Measurements from ENCODE around the gene MAPRE3.
A peak's percentile ranks its signal among the peaks of the same experiment; 100 is the strongest.
"Not testable (repeated sequence)": the region's sequence is repeated elsewhere in the genome, so short reads cannot be mapped to it uniquely, and the experiment has no call there.

The MAPRE3 gene

GRCh38 chr2:26970244-26970927, at the start of gene MAPRE3:
Gene MAPRE3 (plus strand): TSS chr2:26970637. CDS start chr2:27022219, 51,582 bp downstream.
- DNase-seq (ENCODE audit: low read depth in 3 of 3): peak; percentile 62 to 70 (median 63)

DNA sequence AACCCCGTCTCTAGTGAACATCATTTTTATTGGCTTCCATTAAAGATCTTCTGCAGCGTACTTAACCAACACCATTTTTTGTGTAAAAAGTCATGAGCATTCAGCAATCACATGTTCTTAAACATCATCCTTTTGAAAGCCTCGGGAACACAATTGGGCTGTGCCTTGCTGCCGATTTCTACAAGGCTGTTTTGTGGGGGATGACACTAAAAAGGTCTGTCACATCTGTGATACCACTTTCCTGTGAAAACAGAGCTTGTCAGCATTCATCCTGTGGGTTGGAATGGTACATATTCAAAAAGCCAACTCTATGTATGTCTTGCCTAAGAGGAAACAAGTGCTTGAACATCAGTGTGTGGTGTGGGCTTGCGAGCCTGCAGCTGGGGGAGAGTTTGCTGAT, 49.1 kb upstream of the MAPRE3 start:
- DNase-seq (ENCODE audit: low read depth in 3 of 3): no peak

DNA sequence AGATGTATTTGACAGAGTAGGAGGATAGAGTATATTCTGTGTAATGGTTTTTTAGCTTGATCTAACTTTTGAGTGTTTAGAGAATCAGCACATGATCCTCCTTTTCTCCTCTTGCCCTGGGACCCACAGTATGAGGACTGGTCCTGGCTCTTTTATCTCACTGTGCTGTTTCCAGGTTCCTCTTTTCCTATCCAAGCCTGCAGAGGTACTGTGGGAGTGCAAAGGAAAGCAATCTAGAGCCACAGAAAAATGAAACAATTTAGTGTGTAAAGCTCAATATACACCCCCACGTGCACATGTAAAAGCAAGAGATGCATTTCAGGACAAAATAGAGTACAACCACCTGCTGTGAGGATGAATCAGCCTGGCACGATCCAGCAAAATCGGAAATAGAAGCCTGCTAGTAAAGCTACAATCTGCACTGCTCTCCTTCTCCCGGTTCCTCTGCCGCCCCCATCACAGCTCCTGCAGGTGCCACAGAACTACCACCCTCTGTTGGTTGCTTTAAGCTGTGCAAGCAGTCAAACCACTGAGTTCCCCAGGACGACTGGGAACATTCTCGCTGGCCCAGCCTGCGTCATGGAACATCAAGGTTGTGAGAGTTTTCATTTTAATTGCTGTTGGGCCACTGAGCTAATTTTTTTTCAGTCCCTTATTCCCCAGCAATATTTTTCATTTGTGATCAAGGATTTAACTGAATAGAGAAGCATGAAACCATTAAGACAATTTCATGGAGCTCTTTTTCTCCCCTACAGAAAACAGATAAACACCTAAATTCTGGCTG, 47.8 kb upstream of the MAPRE3 start:
- peak; percentile 3 to 8 (median 6) for DNase-seq (ENCODE audit: low read depth in 3 of 3)

DNA sequence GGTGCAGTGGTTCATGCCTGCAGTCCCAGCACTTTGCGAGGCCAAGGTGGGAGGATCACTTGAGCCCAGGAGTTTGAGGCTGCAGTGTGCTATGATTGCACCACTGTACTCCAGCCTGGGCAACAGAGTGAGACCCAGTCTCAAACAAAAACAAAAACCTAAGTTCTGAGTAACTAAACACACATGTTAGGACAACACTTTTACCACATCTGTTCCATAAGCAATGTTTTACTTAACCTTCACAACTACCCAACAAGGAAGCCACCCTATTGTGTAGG, 47.3 kb upstream of the MAPRE3 start:
- not testable (repeated sequence) for DNase-seq (ENCODE audit: low read depth in 3 of 3)

DNA sequence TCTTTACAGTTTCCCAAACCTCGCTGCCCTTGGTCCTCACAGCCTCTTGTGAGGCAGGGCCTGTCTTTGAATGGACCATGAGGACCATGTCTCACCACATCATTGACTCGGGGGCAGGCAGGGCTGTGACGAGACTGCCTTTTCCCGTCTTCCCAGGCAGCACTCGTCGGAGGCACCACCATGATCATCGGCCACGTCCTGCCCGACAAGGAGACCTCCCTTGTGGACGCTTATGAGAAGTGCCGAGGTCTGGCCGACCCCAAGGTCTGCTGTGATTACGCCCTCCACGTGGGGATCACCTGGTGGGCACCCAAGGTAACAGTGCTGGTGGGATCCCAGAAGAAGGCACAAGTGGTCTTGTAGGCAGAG, 45.7 kb upstream of the MAPRE3 start:
- no peak for DNase-seq (ENCODE audit: low read depth in 3 of 3)

DNA sequence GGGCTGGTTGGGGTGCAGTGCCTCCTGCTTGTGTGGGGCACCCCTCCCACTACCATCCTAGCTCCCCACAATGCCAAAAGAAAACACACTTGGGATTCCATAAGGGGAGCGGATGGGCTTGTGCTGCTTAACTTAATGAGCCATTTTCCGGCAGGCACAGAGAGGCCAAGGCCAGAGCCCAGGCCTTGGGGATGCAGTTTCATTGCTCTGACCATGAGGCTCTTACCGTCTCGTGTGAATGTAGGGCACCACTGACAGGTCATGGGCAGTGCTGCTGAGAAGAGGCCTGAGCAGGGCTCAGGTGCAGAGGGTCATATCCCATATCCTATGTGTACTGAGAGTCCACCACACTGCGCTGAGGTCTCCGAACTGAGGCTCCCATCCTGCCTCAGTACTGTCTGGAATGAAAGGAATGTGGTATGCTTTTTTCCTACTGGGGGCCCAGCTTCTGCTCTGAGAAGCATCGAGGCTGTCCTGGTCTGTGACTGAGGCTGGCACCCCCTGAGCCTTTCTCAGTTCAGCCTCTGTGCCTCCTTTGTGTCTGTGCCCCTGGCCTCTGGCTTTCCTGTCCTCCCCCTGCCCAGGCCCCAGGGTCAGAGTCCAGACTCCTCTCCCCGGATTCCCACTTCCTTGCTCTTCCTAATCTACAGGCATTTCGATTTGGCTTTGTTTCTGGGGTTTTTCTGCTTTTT, 45.2 kb upstream of the MAPRE3 start:
- DNase-seq (ENCODE audit: low read depth in 3 of 3): no peak

DNA sequence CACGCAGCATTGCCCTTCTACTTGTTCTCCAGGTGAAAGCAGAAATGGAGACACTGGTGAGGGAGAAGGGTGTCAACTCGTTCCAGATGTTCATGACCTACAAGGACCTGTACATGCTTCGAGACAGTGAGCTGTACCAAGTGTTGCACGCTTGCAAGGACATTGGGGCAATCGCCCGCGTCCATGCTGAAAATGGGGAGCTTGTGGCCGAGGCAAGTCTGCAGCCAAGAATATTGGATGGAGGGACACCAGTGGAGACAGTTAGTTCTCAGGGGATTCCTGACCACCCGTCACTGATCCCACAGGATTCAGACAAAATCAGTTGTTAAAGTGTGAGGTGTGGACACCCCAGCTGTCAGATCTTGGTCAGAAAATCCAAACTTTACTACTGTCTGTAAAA, 43.2 kb upstream of the MAPRE3 start:
- no peak for DNase-seq (ENCODE audit: low read depth in 3 of 3)

GRCh38 chr2:26932974-26933373, 37.5 kb upstream of the MAPRE3 start:
- no peak for DNase-seq (ENCODE audit: low read depth in 3 of 3)

GRCh38 chr2:26933431-26934334, 36.8 kb upstream of the MAPRE3 start:
- DNase-seq (ENCODE audit: low read depth in 3 of 3): no peak

GRCh38 chr2:26934335-26934724, 36.1 kb upstream of the MAPRE3 start:
- DNase-seq (ENCODE audit: low read depth in 3 of 3): no peak

DNA sequence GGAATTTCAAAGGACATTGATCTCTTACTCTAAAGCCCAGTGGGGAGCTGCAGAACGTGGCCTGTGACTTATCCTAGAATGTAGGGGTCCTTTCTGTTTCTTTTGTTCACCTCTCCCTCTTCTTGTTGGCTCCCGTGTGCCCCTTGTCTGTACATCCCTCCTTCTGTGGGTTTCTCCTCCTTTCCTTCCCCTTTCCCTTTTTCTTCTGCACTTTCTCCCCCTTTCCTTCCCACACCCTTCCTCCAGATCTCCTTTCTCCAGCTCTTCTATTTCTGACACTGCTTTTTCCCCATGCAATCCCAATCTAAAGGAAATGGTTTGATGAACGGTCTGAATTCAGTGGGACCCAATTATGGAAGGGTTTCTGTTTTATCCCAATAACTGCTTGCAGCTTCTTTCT, 35.5 kb upstream of the MAPRE3 start:
- DNase-seq (ENCODE audit: low read depth in 3 of 3): no peak

DNA sequence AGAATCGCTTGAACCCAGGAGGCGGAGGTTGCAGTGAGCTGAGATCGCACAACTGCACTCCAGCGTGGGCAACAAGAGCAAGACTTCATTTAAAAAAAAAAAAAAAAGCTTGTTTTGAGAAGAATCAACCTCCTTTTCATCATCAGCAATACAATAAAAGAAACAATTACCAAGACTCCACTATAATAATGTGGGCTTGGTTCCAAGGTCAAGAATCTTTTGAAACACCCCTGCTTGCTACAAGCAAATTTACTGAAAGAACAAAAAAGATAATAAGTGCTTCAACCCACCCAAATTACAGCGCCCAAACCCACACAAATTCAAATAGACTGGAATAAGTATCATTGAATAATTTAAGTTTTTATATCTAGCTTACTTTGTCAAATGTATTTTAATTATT, 33.6 kb upstream of the MAPRE3 start:
- DNase-seq (ENCODE audit: low read depth in 3 of 3): no peak

DNA sequence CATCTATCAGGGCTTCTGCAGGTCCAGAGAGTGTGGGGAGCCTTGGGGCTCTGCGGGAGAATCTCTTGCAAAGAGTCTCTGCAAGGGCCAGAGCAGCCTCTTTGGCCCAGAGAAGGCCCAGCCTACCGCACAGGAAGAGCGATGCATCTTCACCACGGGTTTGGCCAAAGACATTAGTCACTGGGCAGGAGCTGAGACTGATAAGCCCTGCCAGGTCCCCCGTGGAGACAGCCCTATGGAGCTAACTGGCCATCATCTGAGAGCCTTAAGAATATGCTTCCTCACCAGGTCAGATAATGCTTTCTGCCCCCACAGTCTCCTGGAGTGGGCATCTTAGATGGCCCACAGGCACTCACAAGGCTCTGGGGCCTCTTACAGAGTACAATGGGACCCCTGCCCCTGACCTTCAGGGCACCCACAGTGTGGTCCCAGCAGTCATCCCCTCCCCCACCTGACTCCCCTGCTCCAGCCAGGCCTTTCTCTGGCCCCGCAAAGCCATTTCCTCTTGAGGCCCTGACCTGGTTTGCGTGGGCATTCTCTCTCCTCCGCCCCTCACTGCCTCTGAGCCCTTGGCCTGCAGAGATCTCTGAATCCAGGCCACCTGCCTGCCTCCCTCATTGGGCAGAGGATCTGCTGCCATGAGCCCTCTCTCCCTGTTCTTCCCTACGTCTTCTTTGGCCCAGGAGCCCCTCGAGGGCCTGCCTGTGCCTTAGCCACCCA, 31.9 kb upstream of the MAPRE3 start:
- no peak for DNase-seq (ENCODE audit: low read depth in 3 of 3)

DNA sequence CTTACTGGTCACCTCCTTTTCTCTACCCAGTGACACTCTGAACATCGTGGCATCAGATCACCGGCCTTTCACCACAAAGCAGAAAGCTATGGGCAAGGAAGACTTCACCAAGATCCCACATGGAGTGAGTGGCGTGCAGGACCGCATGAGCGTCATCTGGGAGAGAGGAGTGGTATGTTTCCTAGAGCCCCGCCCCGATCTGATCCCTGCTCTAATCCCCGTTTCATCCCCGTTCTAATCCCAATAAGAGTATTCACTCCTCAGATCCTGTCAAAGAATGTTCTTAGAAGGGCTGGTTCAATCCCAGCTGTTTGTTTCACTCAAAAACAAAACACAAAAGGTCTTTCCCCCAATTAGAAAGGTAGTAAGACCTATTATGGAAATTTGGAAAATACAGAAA, 30.4 kb upstream of the MAPRE3 start:
- no peak for DNase-seq (ENCODE audit: low read depth in 3 of 3)

- DNase-seq (ENCODE audit: low read depth in 3 of 3): no peak
Observed at GRCh38 chr2:26941486-26941885, 29.0 kb upstream of the MAPRE3 start.

DNA sequence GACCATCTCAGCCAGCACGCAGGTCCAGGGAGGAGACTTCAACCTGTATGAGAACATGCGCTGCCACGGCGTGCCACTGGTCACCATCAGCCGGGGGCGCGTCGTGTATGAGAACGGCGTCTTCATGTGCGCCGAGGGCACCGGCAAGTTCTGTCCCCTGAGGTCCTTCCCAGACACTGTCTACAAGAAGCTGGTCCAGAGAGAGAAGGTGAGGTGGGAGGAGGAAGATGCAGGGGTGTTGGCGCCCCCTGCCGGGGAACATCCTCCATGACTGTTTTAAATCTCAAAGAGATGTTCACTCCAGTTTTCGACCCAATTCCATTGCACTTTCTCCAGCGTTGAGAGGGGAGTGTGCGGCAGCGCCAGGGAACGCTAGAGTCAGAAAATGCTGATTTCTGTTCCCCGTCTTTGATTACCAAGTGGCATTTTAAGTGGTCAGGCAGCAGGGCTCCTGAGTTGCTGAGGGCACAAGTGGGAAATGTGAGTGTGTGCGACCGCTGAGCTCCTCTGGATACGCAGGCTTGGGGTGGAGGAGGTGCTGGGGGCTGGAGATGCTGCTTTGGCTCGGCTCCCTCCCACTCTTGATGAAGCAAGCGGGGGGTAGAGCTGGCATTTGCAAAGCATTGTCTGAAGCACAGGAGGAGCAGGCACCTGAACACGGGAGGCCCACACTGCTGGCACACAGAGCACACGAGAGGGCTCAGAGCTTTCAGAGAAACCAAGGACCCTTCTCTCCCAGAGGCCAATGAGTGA, 27.7 kb upstream of the MAPRE3 start:
- DNase-seq (ENCODE audit: low read depth in 3 of 3): peak; percentile 24 to 40 (median 38)

GRCh38 chr2:26945991-26946750, 24.3 kb upstream of the MAPRE3 start:
- DNase-seq (ENCODE audit: low read depth in 3 of 3): no peak

DNA sequence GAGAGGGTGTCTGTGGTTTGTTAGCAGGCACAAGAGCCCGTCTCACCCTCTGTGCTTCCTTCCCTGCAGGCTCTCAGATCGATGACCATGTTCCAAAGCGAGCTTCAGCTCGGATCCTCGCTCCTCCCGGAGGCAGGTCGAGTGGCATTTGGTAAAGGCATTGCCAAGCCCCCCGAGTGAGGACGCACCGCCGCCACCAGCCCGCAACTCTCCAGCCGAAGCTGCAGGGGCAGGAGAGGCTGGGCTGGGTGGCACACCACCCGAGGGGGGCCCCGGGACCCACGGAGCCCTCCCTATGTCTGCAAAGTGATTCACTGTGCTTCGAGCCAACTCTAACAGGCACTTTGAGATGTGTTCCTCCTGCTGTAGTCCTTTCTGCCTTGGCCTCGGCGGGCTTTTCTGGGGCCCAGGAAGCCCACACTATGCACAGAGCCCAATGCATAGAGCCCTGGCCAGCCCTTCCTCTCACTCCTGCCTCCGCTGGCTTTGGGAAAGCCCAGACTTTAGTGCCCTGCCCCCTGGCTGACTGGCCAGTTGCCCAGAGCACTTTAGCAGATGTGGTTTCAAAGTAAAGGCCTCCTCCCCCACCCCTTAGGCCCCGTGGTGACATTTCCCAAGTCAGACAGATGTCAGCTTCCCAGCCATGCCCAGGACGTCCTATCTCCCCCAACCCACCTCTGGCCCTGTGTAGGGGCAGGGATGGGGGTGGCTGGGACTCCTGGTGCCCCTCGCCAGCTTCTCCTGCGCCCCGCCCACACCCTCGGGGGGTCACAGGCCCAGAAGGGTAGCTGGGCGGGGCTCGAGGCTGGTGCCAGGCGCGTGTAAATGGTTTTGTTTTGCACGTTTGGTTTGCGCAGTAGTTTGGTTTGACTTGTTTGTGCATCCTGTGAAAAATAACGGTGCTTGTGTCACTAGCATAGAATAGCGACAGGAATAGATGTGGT, 23.3 kb upstream of the MAPRE3 start:
- DNase-seq (ENCODE audit: low read depth in 3 of 3): no peak

DNA sequence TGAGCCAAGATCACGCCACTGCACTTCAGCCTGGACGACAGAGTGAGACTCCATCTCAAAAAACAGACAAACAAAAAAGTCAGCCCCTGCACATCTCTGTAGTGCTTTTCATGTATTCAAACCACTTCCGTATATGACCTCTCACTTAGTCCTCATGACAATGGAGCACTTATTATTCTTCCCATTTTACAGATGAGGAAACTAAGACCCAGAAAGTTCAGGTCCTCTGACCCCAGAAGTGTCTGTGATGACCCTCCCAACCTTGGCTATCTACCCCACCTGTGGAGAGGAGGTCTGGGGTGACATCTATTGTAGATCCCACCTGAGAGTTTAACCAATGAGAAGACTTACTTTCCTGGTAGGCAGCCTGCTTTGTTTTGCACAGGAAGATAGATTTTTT, 21.6 kb upstream of the MAPRE3 start:
- no peak for DNase-seq (ENCODE audit: low read depth in 3 of 3)

All from stimulated activated CD4-positive, alpha-beta T cell treated with anti-CD3 and anti-CD28 coated beads, TNF-alpha, amount 100 ng/mL, for 4 hours (primary cell).